CD4-positive, alpha-beta T cell treated with Interleukin-15 for 1 hour (primary cell): ENCODE results near the gene PPEF1.
"Not testable (repeated sequence)": the region's sequence is repeated elsewhere in the genome, so short reads cannot be mapped to it uniquely, and the experiment has no call there.

ENCODE experiments used
- DNase-seq: peaks from one replicate; pipeline ENCODE4 v3.0.0-alpha.2; 2020

The PPEF1 gene

DNA sequence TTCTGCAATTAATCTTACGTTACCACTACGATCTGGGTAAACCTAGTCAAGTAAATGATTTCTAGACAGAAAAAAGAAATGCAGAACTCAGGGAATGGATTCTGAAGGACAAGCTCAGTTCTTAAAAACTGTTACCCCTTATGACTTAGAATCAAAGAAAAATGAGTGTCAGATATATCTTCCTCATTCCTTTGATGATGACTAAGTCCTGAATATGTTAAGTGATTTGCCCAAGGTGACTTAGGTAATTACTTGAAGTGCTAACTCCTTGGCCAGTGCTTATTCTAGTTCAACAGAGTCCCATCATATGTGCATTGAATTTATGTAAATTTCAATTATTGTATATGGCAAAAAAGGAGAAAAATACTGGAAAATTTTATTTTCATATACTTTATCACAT is 92.5 kb downstream of the PPEF1 start:
- no peak for DNase-seq

DNA sequence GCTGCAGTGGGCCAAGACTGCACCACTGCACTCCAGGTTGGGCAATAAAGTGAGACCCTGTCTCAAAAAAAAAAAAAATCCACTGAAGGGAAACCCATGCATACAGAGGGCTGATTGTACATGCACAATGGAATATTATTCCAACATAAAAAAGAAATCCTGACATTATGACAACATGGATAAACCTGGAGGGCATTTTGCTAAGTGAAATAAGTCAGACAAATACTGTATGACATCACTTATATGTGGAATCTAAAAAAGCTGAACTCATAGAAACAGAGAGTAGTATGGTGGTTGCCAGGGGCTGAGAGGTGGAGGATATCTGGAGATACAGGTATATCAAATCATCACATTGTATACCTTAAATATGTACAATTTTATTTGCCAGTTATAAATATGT is 102.2 kb downstream of the PPEF1 start:
- DNase-seq, result no peak

DNA sequence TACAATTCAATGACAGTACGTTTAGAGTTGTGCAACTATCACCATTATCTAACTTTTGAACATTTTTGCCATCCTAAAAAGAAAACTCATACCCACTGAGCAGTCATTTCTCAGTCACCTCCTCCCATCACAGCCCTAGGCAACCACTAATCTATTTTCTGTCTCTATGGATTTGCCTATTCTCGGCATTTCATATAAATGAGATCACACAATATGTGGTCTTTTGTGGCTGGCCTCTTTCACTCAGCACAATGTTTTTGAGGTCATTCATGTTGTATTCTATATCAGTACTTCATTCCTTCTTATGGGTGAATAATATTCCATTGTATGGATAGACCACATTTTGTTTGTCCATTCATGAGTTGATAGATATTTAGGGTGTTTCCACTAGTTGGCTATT is 103.0 kb downstream of the PPEF1 start:
- no peak for DNase-seq

DNA sequence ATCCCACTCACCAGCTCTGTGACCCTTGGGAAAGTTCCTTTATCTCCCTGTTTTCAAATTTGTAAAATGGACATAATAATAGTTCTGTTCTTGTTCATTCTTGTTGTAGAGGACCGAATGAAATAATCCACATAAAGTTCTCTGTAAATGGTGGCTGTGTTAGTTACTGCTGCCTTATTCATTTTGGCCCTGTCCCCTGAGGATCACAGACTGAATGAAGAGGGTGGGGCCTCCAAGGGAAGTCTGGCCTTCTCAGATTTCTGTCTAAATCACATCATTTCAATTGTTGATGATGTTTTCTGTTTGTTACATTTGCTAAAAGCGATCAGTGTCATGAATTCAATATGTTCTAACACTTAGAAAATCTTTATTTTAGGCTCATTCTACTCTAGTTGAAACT is 117.9 kb downstream of the PPEF1 start:
- no peak for DNase-seq

DNA sequence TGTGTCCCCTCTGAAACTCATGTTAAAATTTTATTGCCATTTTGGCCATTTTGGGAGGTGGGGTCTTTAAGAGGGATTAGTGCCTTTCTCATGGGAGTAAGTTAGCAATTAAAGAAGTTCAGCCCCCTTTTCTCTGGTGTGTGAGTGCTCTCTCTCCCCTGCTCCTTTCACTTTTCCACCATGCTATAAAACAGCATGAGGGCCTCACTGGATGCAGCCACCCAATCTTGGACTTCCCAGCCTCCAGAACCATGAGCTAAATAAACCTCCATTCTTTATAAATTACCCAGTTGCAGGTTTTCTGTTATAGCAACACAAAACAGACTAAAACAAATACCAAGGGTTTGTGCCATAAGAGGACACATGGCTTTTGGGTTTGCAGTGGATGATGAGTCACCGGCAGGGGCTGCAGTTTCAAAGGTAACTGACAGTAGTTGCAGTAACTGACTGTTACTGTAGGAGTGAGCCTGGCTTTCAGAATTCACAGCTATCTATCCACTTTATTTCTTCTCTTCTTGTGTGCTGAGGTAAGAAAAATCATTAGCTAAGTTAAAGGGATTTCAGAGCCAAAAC is 121.5 kb downstream of the PPEF1 start:
- DNase-seq, result no peak

DNA sequence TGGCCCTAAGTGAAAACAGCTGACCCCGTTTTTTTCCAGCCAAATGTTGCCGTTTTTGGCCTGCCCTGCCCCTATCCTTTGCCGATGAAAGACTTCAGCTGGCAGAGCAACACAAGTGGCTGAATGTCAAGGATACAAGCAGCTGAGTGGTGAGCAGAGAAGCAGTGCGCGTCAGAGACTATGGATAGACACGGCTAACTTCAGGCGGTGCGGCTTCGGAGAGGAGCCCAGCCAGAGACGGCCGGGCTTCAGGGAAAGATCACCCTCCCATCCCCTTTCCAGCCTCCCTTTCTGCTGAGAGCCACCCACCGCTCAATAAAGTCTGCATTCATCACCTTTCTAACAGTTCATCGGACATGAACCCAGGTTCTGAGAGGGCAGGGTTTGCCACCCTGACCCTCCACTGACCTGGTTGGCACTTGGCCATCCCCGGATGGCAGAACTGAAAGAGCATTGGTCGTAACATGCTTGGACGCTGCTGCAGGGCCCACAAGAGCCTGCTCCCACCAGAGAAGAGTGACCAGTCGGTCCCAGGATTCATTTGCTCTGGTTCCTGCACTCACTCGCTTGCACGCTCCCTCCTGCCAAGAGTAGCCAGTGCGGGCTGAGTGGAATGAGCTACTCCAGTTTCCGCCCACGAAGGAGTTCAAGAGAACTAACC is 125.8 kb downstream of the PPEF1 start:
- DNase-seq, result no peak

DNA sequence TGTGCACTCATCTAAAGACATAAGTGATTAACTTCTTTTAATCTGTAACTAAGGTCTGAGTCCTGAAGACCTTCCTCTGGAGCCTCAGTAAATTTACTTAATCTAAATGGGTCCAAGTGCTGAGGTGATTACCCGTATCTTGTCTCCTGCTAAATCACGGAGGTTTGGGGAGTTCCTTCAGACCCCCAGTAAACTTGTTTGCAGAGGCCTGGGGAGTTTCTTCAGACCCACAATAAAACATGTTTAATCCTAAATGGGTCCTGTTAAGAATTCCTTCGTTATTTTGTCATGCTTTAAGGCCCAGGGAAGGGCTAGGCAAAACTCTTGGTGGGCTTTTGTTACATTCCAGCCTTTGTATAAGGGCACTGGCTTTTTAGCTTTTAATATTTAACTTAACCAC is 140.5 kb downstream of the PPEF1 start:
- not testable (repeated sequence) for DNase-seq

DNA sequence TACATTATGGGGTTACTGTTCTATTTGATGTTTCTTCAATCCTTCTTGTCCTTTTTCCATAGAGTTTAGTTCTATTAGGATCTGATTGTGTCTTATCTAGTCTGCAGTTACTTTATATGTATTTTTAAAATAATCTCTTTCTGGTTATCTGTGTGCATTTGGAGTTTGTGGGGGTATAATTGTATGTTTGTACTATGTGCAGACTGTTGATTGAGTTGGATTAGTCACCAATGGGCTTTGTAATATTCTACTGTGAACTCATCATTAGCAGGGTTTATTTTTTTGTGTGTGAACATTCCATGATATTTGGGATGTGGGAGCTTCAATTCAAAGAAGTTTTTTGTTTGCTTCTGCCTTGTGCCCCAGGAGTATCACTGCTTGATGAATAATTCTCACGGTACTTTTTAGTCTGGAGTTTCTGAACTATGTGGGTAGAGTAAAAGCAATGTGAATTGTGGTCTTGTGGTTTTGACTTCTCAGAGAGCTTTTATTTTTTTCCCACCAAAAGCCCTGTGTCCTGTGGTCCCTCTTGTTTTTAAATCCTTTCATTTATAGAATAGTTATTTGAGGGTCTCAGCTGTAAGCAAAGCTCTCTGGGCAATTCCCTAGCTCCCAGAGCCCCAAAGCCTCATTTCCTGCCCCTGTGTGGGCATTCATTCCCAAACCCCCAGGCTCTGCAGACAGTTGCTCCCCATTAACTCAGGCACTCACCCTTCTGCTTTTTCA is 148.6 kb downstream of the PPEF1 start:
- no peak for DNase-seq

DNA sequence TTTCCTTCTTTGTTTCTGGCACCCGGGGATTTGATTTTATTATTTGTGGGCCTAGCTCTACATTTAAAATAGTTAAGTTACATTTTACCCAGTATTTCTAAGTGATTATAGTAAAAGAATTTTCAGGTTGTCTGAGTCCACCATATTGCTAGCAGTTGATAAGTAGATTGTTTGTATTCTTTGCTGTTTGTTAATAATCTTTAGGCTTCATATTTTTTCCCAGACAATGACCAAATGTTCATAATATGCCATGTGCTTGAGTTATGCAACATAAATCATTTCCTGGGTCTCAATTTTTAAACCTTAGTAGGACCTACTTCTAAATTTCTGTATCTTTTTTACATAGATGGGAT is 149.2 kb downstream of the PPEF1 start:
- no peak for DNase-seq

DNA sequence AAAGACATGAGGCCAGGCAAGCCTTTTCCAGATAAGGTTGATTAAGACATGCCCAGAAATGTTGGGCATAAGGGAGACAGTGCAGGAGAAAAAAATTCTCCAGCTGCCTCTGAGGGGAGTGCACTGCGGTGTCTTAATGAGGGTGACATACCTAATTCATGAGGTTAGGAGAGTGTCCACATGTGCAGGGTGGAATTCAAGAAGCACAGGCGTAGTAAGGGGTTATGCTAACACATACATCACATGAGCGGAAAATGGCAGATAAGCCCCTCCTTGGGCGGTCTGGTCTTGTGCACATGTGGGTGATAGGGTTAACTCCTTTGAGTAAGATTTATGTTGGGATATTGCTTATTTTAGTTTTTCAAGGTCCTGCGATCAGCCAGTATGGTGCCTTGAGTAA is 154.1 kb downstream of the PPEF1 start:
- no peak for DNase-seq

DNA sequence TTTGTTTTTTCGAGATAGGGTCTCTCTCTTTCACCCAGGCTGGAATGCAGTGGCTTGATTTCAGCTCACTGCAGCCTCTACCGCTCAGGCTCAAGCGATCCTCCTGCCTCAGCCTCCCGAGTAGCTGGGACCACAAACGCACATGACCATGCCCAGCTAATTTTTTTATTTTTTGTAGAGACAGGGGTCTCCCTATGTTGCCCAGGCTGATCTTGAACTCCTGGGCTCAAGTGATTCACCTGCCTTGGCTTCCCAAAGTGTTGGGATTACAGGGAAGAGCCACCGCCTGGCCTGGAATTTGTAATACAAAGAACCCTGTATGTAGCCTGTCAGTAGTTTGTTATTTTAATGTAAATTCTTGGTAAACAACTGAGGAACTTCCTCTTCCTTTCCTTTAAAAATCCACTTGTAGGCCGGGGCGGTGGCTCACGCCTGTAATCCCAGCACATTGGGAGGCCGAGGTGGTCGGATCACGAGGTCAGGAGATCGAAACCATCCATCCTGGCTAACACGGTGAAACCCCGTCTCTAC is 157.0 kb downstream of the PPEF1 start:
- no peak for DNase-seq

DNA sequence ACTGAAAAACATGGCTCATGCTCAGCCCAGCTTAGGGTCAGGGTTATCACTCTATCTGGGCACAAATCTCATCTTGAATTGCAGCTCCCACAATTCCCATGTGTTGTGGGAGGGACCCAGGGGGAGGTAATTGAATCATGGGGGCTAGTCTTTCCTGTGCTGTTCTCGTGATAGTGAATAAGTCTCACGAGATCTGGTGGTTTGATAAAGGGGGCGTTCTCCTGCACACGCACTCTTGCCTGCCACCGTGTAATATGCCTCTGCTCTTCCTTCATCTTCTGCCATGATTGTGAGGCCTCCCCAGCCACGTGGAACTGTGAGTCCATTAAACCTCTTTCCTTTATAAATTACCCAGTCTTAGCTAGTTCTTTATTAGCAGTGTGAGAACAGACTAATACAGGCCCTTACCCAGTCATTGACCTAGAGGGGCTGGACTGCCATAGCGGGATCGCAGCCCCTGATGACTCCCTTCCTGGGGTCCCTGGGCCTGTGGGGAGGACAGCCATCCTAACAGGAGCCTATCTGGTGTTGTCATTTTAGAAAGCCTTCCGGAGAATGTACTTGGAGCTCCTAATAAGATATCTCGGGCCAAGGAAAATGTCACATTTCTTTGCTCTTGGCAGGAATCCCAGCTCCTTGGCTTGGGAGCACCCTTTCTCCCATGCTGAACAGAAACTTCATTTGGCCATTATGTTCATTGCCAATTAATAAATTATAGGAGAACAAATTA is 163.9 kb downstream of the PPEF1 start:
- DNase-seq, result no peak

DNA sequence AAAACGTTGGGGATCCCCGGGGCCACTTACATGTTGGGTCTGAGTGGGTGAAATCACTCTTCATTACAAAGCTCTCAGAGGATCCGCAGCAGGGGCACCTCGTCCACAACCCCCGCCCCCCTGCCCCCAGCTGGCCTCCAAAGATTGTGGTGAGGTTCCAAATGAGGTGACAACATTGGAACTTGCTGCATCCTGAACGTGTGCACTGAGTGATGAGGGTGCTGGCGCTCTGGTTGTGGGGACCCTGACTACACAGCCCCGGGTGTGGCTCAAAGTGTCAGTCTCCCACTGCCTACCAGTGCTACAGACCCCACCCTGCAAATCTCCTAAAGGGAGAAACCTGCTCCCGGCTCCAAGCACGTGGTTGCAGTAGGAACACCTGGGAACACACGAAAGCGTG is 164.5 kb downstream of the PPEF1 start:
- no peak for DNase-seq

DNA sequence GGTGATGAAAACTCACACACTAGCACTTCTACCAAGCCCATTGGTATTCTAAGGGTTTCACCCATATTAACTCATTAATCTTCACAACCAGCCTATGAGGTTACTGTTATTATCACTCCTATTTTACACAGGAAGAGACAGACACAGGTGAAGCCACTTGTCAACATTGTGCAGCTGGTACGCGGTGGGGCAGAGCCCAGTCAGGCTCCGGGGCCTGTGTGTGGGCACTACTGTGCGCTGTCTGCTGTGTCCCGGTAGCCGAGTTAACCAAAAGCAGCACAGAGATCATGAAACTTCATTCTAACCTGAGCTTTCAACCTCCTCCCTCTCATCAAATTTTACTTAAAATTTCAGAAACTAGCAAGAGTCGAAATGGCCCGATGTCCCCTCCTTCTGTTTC is 165.2 kb downstream of the PPEF1 start:
- no peak for DNase-seq

DNA sequence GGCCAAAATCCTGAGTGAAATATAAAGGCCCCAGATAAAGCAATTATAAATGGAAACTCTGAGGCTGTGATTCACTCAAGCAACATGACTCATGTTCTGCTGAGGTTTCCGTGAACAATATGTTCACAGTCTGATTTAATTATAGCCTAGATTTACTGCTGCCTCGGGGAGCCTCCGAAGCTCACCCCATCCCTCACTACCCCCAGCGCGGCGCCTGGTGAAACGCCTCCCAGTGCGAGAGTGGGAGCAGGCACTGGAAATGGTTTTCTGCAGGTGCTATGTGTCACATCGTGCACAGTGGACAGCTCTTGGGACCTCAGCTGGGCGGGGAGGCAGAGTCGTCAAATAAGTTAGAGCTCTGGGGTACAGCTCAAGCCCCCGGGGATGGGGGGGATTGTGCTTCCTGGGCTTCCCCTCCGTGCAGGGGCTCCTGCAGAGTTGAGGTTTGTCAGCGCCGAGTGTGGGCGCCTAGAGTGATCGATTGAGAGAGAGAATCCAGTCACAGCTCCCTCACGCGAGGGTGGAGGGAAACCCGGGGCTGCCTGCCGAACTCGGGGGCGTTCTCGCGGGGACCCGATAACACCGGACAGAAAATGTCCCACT is 165.8 kb downstream of the PPEF1 start:
- DNase-seq, result no peak

DNA sequence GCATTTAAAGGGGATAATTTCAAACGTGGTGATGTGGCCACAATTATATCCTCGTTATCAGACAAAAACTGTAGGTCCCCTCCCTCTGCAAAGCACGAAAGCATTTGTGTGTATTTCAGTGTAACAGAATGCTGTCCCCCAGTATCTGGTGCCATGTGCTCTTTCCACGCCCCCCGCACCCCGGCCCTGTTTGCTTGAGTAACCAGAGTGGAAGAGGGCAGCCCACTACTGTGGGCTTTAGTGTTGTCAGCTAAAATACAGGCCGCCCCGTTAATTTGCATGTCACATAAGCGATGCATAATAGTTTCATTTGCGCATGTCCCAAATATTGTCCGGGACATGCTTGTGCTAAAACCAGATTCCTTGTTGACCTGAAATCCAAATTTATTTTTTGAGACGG is 166.4 kb downstream of the PPEF1 start:
- no peak for DNase-seq

DNA sequence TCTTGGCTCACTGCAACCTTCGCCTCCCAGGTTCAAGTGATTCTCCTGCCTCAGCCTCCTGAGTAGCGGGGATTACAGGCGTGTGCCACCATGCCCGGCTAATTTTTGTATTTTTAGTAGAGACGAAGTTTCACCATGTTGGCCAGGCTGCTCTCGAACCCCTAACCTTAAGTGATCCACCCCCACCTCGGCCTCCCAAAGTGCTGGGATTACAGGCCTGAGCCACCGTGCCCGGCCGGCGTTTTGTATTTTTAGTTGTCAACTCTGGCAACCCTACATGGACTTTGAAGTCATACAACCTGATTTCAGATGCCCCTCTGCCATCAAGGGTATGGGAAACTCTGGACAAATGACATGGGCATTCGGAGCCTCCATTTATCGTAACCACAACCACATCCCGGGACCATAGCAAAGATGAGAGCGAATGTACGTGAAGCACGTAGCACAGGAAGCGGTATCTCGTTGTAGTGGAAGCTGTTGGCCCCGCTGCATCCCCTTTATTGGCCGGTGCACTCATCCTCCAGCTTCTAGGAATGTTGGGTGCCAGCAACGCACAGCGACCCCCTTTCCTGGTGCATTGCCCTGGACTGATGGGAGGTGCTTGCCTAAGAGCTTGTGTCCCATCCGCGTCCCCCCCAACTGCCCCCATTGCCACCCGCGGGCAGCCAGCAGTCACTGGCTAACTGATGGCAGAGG is 167.3 kb downstream of the PPEF1 start:
- DNase-seq, result no peak

DNA sequence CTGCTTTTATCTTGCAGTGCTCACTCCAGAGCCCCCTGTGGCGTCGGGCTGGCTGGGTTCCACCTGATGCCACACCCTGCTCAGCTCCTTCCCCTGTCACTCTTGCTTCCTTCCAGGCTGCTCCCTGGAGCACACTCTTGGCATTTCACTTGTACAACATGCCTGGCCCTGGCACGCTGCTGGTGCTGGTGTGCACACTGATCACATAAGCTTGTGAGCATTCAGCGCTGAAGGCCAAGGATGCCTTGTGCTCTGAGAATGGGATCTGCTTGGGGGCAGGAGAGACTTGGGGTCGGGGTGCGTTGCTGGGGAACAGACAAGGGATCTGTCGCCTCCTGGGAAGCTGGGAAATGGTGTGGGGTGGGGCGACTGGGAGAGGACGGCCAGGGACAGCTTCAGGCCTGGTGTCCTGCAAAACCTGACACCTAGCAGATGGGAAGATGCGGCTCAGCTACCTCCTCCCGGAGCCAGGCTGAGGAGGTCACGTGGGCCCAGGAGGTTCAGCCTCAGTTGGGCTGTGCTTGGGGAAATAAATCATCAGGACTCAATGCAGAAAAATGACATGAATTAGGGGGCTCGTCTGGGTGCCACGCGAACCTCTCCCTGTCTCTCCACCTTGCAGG is 167.9 kb downstream of the PPEF1 start:
- DNase-seq, result no peak

DNA sequence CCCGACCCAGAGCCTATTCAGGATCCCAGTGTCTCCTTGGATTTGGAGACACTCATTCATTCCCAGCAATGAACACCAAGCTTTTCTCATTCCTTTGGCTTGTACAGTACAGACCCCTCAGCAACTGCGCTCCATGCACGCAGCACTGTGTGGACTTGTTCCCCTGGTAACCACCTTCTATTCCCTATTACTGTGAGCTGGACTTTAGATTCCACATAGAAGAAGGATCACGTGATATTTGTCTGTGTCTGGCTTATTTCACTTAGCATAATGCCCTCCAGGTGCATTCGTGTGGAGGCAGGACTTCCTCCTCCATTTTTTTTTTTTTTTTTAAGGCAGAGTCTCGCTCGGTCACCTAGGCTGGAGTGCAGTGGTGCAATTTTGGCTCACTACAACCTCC is 170.0 kb downstream of the PPEF1 start:
- DNase-seq, result no peak
